CD4-positive, CD25-positive, alpha-beta regulatory T cell (primary cell): ENCODE measurements around the gene TYW1B. TPM values are rescaled to one million over a fixed set of nuclear protein-coding genes. Genes with fewer than 3 reads are reported as not detected.
"Not testable (repeated sequence)": the region's sequence is repeated elsewhere in the genome, so short reads cannot be mapped to it uniquely, and the experiment has no call there.

ENCODE experiments used
- ATAC-seq, 2 donors: fragments of 150-1000 bp; cut with Tn5 transposase; one replicate each; pipeline ENCODE4 v1.10.0; 2021; ENCODE audit warnings: low read depth in 2 of 2, moderate number of reproducible peaks in 2 of 2, moderate library complexity in 1 of 2
- DNase-seq, 3 donors: peaks; one replicate each; pipeline versions ENCODE4 v3.0.0 to v3.0.0-alpha.2; 2012 to 2022; ENCODE audit warnings: mixed read lengths in 1 of 3
- H3K27ac ChIP-seq: one replicate; pipeline ENCODE4 v1.7.0; 2013; ENCODE audit warnings: mild to moderate bottlenecking, low read length; ENCODE audit not compliant: insufficient read depth, poor library complexity, severe bottlenecking
- H3K27me3 ChIP-seq: one replicate; pipeline ENCODE4 v1.7.0; 2013; ENCODE audit warnings: low read length; ENCODE audit not compliant: control insufficient read depth, insufficient read depth
- H3K36me3 ChIP-seq: one replicate; pipeline ENCODE4 v1.7.0; 2013; ENCODE audit warnings: mild to moderate bottlenecking, low read length, moderate library complexity; ENCODE audit not compliant: control insufficient read depth, insufficient read depth
- H3K4me1 ChIP-seq: 2 replicates; pipeline ENCODE4 v1.7.0; 2013; ENCODE audit warnings: mild to moderate bottlenecking, low read length; ENCODE audit not compliant: insufficient read depth, control insufficient read depth, poor library complexity, severe bottlenecking
- H3K4me3 ChIP-seq: one replicate; pipeline ENCODE4 v1.7.0; 2013; ENCODE audit warnings: low read depth, mild to moderate bottlenecking, low read length, moderate library complexity
- H3K9me3 ChIP-seq, 2 experiments: 1 replicate in 1 of 2; 2 replicates in 1 of 2; pipeline ENCODE4 v1.7.0; 2013; ENCODE audit warnings: low read length in 2 of 2, mild to moderate bottlenecking in 1 of 2, moderate library complexity in 1 of 2; ENCODE audit not compliant: control insufficient read depth in 2 of 2
- H3K27ac Mint-ChIP-seq, 3 donors: one replicate each; pipeline ENCODE4 v1.8.0; 2020 to 2022; ENCODE audit warnings: mild to moderate bottlenecking in 3 of 3, mixed read lengths in 3 of 3, moderate library complexity in 2 of 3
- H3K27me3 Mint-ChIP-seq: one replicate; pipeline ENCODE4 v1.8.0; 2022; ENCODE audit warnings: mild to moderate bottlenecking, mixed read lengths
- H3K36me3 Mint-ChIP-seq: one replicate; pipeline ENCODE4 v1.8.0; 2020; ENCODE audit warnings: mixed read lengths
- H3K4me1 Mint-ChIP-seq, 4 donors: one replicate each; pipeline ENCODE4 v1.8.0; 2020 to 2022; ENCODE audit warnings: mixed read lengths in 4 of 4, mild to moderate bottlenecking in 1 of 4
- H3K4me3 Mint-ChIP-seq, 4 donors: one replicate each; pipeline ENCODE4 v1.8.0; 2020 to 2022; ENCODE audit warnings: mild to moderate bottlenecking in 4 of 4, mixed read lengths in 4 of 4, moderate library complexity in 3 of 4
- H3K9me3 Mint-ChIP-seq, 7 donors: one replicate each; pipeline ENCODE4 v1.8.0; 2020 to 2022; ENCODE audit warnings: mixed read lengths in 7 of 7, mild to moderate bottlenecking in 3 of 7, moderate library complexity in 2 of 7
- polyA plus RNA-seq, 4 donors: library from polyadenylated mRNA; unstranded; fragments of 300-500 nt; fragmentation: Illumina TruSeq; gene quantifications; one replicate each; pipeline ENCODE4 v1.2.3, GENCODE V29; 2021
- total RNA-seq: library from RNA; stranded (reverse); gene quantifications from one replicate; pipeline ENCODE4 v1.2.3, GENCODE V29; 2022

Gene TYW1B
- total RNA-seq (9.8 TPM), polyA plus RNA-seq (1 to 10 TPM in 1 of 4 donors, under 1 TPM in 3; 0.46 to 1.3 (median 0.79) TPM)

GRCh38 chr7:72827839-72828591, at the start of gene TYW1B:
Gene TYW1B, minus strand, starts transcription at chr7:72828200. Its CDS starts 125 bp downstream, at chr7:72828075.
- peaks cover 18% of the 10 kb centered on the region for H3K36me3 ChIP-seq
- H3K9me3 Mint-ChIP-seq, H3K9me3 ChIP-seq, H3K27me3 ChIP-seq, H3K36me3 Mint-ChIP-seq, H3K27me3 Mint-ChIP-seq: not testable (repeated sequence)
- H3K27ac Mint-ChIP-seq, result peak within 1 kb of the TSS; percentile 90 to 98 (median 97)
- peaks cover 23% of the 10 kb centered on the region for H3K4me1 ChIP-seq
- peak within 1 kb of the TSS; percentile 96 for H3K27ac ChIP-seq
- peaks cover 10 to 47% (median 21%) of the 10 kb centered on the region in 4 donors for H3K4me1 Mint-ChIP-seq
- H3K4me3 Mint-ChIP-seq, result peak within 1 kb of the TSS; percentile 92 to 97 (median 96)
- peak within 1 kb of the TSS; percentile 96 for H3K4me3 ChIP-seq
- peak; percentile 89 to 90 for ATAC-seq
- DNase-seq, result peak; percentile 96 to 98 (median 98)

GRCh38 chr7:72867591-72867990, 39.6 kb upstream of the TYW1B start:
- H3K9me3 Mint-ChIP-seq, result not testable (repeated sequence)
- peaks cover 12% of the 10 kb centered on the region for H3K27me3 Mint-ChIP-seq

GRCh38 chr7:72858846-72859400, 30.9 kb upstream of the TYW1B start:
- not testable (repeated sequence) for H3K27me3 Mint-ChIP-seq

More at GRCh38 chr7:72867591-72867990, 39.6 kb upstream of the TYW1B start:
- H3K36me3 ChIP-seq, H3K9me3 ChIP-seq, H3K4me1 ChIP-seq, H3K4me3 Mint-ChIP-seq, H3K4me3 ChIP-seq, H3K27ac ChIP-seq, H3K27ac Mint-ChIP-seq, ATAC-seq, H3K27me3 ChIP-seq, H3K36me3 Mint-ChIP-seq, DNase-seq, H3K4me1 Mint-ChIP-seq: not testable (repeated sequence)

GRCh38 chr7:72857925-72858324, 29.9 kb upstream of the TYW1B start:
- DNase-seq, H3K9me3 ChIP-seq, H3K4me1 Mint-ChIP-seq, H3K27ac Mint-ChIP-seq, ATAC-seq, H3K27ac ChIP-seq, H3K36me3 ChIP-seq, H3K4me3 Mint-ChIP-seq, H3K27me3 ChIP-seq, H3K4me3 ChIP-seq, H3K9me3 Mint-ChIP-seq, H3K27me3 Mint-ChIP-seq, H3K36me3 Mint-ChIP-seq, H3K4me1 ChIP-seq: not testable (repeated sequence)

More at GRCh38 chr7:72858846-72859400, 30.9 kb upstream of the TYW1B start:
- H3K36me3 Mint-ChIP-seq, H3K27ac Mint-ChIP-seq, H3K4me3 Mint-ChIP-seq, H3K4me3 ChIP-seq, H3K9me3 Mint-ChIP-seq, H3K4me1 Mint-ChIP-seq, H3K4me1 ChIP-seq, H3K36me3 ChIP-seq, H3K27me3 ChIP-seq, ATAC-seq, H3K9me3 ChIP-seq, H3K27ac ChIP-seq, DNase-seq: not testable (repeated sequence)

GRCh38 chr7:72855261-72855660, 27.3 kb upstream of the TYW1B start:
- H3K4me3 Mint-ChIP-seq, ATAC-seq, H3K9me3 Mint-ChIP-seq, H3K36me3 ChIP-seq, H3K9me3 ChIP-seq, H3K36me3 Mint-ChIP-seq, H3K27me3 Mint-ChIP-seq, H3K27ac ChIP-seq, H3K27me3 ChIP-seq, H3K4me1 Mint-ChIP-seq, H3K27ac Mint-ChIP-seq, H3K4me3 ChIP-seq, H3K4me1 ChIP-seq, DNase-seq: not testable (repeated sequence)

- H3K27ac Mint-ChIP-seq, H3K4me1 ChIP-seq, H3K4me3 ChIP-seq, DNase-seq, H3K27ac ChIP-seq, H3K9me3 ChIP-seq, H3K9me3 Mint-ChIP-seq, ATAC-seq, H3K36me3 ChIP-seq, H3K27me3 ChIP-seq, H3K4me1 Mint-ChIP-seq, H3K36me3 Mint-ChIP-seq, H3K4me3 Mint-ChIP-seq, H3K27me3 Mint-ChIP-seq: not testable (repeated sequence)
Observed at GRCh38 chr7:72852937-72853336, 24.9 kb upstream of the TYW1B start.

GRCh38 chr7:72850746-72851145, 22.7 kb upstream of the TYW1B start:
- not testable (repeated sequence) for H3K27me3 ChIP-seq, H3K4me3 ChIP-seq, H3K9me3 Mint-ChIP-seq, H3K4me1 Mint-ChIP-seq, H3K27ac ChIP-seq, ATAC-seq, H3K9me3 ChIP-seq, H3K4me3 Mint-ChIP-seq, DNase-seq, H3K27ac Mint-ChIP-seq, H3K36me3 Mint-ChIP-seq, H3K27me3 Mint-ChIP-seq, H3K4me1 ChIP-seq, H3K36me3 ChIP-seq

GRCh38 chr7:72844146-72844545, 16.1 kb upstream of the TYW1B start:
- H3K9me3 Mint-ChIP-seq, result peaks cover 0 to 19% (median 10%) of the 10 kb centered on the region in 7 donors

More at GRCh38 chr7:72844146-72844545, 16.1 kb upstream of the TYW1B start:
- H3K27ac Mint-ChIP-seq, H3K27ac ChIP-seq, H3K4me3 Mint-ChIP-seq, H3K36me3 ChIP-seq, H3K4me3 ChIP-seq, H3K4me1 ChIP-seq, DNase-seq, H3K27me3 Mint-ChIP-seq, ATAC-seq, H3K4me1 Mint-ChIP-seq, H3K36me3 Mint-ChIP-seq, H3K27me3 ChIP-seq: not testable (repeated sequence)
- H3K9me3 ChIP-seq, result peaks cover 6 to 16% of the 10 kb centered on the region in 2 experiments
